ENCODE measurements around the gene TMEM207.

TMEM207 gene

GRCh38 chr3:190444006-190444405 lies 5.7 kb downstream of the TMEM207 start:
- no peak for ATAC-seq

- no peak for ATAC-seq
Observed at GRCh38 chr3:190443257-190443656, 6.4 kb downstream of the TMEM207 start.

GRCh38 chr3:190442240-190442639 lies 7.5 kb downstream of the TMEM207 start:
- no peak for ATAC-seq

GRCh38 chr3:190436331-190436730 lies 13.4 kb downstream of the TMEM207 start:
- no peak for ATAC-seq

DNA sequence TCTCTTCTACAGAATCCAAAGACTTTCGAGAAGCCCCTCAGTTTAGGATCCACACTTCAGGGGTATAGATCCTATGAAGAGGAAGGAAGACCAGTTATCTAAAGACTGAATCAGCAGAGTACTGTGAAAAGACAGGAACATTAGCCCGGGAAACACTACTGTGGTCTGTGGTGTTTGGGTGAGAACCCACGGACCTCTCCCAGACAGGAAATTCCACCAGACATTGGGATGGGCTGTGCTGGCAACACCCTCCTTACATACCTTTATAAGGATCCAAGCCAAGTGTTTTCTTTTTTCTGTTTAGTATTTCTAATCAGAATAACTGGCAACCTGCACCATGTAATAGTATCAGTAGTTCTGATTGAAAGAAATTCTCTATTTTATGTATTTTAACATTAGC lies 14.1 kb downstream of the TMEM207 start:
- ATAC-seq = no peak

DNA sequence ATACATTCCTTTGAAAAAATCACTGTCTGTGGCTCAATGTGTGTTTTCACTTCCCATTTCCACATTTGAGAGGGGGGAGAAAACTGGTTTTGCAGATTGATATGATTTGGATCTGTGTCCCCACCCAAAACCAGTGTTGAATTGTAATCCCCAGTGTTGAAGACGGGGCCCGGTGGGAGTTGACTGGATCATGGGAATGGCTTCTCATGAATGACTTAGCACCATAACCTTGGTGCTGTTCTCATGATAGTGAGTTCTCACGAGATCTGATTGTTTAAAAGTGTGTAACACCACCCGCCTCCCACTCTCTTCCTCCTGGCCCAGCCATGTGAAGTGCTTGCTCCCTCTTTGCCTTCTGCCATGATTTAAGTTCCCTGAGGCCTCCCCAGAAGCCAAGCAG lies 16.1 kb downstream of the TMEM207 start:
- ATAC-seq = no peak

- no peak for ATAC-seq
Observed at GRCh38 chr3:190432216-190432615, 17.5 kb downstream of the TMEM207 start.

DNA sequence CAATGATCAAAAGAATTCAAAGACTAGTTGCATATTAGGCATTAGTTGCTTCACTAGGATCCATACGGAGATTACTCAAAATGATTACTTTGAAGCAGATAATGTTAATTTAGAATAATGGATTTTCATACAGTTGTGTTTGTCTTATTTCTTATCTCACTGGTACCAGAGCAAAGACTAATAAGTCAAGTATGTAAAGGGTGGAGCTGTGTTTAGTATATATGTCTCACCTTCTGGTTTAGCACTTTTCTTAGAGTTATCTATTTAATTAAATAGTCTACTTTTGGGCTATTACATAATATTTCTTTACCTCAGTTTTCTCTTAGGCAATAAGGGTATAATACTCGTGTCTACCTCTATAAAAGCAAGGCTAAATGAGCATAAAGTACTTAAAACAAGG lies 18.8 kb downstream of the TMEM207 start:
- no peak for ATAC-seq

DNA sequence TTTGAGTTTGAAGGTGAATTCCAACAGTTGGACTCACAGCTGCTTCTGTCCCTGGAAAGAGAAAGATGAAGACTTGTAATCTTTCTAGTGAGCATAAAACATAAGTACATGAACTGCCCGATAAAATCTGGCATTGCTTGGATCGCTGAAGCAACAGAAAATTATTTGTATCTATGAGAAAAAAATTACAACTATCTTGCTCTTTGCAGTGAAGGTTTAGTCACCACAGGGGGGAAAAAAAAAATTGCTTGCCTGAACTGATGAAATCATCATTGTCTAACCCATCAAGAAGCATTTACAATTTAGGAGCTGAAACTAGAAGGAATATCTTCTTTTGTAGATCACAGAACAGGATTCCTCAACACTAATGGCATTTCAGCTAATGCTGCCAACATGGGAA lies 20.0 kb downstream of the TMEM207 start:
- ATAC-seq = no peak

GRCh38 chr3:190426806-190427507 lies 22.7 kb downstream of the TMEM207 start:
- ATAC-seq = no peak

- ATAC-seq = no peak
Observed at GRCh38 chr3:190425833-190426232, 23.9 kb downstream of the TMEM207 start.

- peak; percentile 41 to 46 for ATAC-seq
Observed at GRCh38 chr3:190424478-190425439, 24.9 kb downstream of the TMEM207 start.

GRCh38 chr3:190424108-190424477 lies 25.6 kb downstream of the TMEM207 start:
- no peak for ATAC-seq

DNA sequence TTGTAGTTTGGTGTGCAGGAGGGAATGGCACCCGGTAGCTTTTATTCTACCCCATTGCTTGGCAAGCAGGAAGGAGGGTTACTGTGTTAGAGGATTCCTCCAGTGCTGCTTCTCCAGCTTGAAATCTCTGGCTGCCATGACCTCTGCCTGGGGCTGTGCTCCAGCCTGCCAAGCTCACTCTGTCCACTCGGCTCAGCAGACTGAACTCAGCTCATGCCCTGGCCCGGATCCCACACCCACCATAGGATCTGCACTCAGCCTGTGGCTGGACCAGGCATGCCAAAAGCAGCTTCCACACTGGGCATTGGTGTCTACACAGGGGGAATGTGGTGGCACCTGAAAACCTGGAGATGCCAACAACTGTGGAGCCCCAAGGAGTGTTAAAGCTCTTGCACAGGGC lies 35.4 kb downstream of the TMEM207 start:
- ATAC-seq = no peak

DNA sequence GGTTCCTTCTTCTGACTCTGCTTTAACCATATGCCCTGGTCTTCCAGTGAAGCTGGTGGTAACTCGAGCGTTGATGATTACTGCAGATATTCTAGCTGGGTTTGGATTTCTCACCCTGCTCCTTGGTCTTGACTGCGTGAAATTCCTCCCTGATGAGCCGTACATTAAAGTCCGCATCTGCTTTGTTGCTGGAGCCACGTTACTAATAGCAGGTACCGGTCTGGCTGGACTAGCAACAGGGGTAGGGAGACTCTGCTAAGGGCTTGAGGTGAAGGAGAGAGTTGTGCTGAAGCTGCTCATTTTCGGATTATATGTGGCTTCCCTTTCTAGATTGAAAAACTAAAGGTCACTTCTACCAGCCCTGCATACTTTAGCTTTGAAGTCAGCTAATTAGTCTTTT lies 45.0 kb downstream of the TMEM207 start:
- ATAC-seq = no peak

DNA sequence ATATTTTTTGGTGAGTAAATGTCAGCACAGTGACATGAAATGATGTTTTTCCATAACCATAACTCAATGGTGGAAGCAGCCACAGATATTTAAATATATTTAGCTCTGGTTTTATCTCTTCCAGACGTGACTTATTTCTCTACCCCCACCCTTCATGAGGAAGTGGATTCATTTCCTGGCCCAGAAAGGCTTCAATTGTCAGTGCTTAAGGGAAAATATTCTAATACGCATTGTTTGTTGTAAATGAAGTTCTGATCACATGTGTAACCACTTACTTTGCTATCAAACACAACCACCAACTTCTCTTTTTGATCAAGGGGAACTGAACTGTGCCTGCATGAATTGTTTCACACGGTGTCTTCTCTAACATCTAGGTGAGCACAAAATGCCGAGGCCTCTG lies 47.7 kb downstream of the TMEM207 start:
- no peak for ATAC-seq

DNA sequence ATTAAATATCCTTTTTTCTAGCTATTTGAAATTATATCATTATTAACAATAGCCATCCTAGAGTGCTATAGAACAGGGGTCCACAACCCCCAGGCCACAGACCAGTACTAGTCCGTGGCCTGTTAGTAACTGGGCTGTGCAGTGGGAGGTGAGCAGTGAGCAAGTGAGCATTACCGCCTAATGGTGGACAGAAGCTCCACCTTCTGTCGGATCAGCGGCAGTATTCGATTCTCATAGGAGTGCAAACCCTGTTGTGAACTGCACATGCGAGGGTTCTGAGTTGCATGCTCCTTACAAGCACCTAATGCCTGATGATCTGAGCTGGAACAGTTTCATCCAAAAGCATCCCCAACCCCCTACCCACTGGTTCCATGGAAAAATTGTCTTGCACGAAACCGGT lies 50.0 kb downstream of the TMEM207 start:
- no peak for ATAC-seq

GRCh38 chr3:190397889-190398288 lies 51.8 kb downstream of the TMEM207 start:
- no peak for ATAC-seq

DNA sequence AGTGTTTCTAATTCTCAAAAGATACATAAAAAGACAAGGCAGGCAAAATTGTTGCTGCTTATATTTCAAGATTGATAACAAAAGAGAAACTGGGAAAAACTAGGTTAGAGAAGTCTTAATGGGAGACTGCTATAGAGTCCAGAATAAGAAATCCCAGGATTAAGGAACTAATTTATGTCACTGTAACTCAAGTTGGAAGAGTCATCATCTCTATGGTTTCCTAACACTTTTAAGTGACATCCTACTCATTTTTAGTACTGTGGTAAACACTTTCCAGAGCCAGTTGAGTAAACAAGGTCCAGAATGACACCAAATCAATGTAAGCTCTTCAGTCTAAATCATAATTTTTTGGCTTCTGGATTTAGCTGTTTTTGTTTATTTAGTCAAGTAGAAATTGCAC lies 53.7 kb downstream of the TMEM207 start:
- ATAC-seq = no peak

- ATAC-seq = no peak
Observed at GRCh38 chr3:190388703-190389102, 61.0 kb downstream of the TMEM207 start.

DNA sequence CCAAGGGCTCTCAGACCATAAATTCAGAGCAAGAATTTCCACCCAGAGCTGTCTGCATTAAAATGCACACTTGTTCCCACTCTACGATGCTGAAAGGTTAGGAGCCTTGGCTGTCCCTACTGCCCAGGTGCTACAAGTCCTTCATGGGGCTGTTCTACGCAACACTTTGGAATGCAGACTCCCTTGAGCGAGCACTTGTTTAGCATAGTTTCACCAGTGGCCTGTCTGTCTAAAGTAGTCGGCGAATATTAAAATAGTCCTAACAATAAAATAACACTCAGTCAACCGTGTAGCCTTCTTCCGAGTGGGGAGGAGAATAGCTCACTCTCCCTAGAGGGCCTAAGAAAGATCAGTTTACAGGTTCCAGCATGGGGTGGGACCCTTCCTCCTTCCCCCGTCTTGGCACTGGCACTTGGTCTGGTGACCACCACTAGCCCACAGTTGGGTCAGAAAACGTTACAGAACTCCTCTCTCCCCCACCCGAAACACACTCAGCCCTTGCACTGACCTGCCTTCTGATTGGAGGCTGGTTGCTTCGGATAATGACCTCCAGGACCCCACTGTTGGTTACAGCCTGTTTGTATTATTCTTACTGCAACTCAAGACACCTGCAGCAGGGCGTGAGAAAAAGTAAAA lies 62.0 kb downstream of the TMEM207 start, which contains the start of gene CLDN16:
CLDN16 (plus strand) TSS at position 586 of the 636 bp plus-strand sequence. CDS start 167 bp downstream, outside the sequence.
- no peak for ATAC-seq

GRCh38 chr3:190385731-190386688 lies 63.7 kb downstream of the TMEM207 start:
- ATAC-seq = no peak

Measured in activated CD4-positive, CD25-positive, alpha-beta regulatory T cell treated with anti-CD3 and anti-CD28 coated beads, Interleukin-2, amount 50 U/mL, for 24 hours (primary cell).